H1 (cell line): ENCODE measurements around the gene SPTB. TPM values are rescaled to one million over a fixed set of nuclear protein-coding genes. Genes with fewer than 3 reads are reported as not detected.

Experiments
- CTCF ChIA-PET: fragments of 300-600 bp; sonication (Branson Sonifier 250); formaldehyde crosslinking; loops from one replicate; lab custom pipeline; 2021; ENCODE audit not compliant: partially characterized antibody; lab: Charles Lee
- POLR2A ChIA-PET: fragments of 300-600 bp; sonication (Branson Sonifier 250); formaldehyde crosslinking; loops from one replicate; lab custom pipeline; 2021; ENCODE audit warnings: inconsistent platforms; ENCODE audit not compliant: partially characterized antibody; lab: Charles Lee
- DNase-seq, 2 experiments: peaks; one replicate each; pipeline versions ENCODE4 v3.0.0 to v3.0.0-alpha.2; 2010 to 2022; ENCODE audit warnings: low spot score in 2 of 2, low read depth in 1 of 2, mixed read lengths in 1 of 2
- FAIRE-seq: peaks from 2 replicates; lab custom pipeline; 2011; peaks lifted over from hg19 to GRCh38; lab: Jason Lieb, UNC
- H2AFZ ChIP-seq: 2 replicates; pipeline ENCODE4 v1.8.1; 2012; ENCODE audit warnings: low read length, inconsistent platforms
- H2AK5ac ChIP-seq: 2 replicates; pipeline ENCODE4 v1.6.1; 2013; ENCODE audit warnings: low read depth, low read length
- H2BK120ac ChIP-seq: replicated peaks from 2 replicates; pipeline ENCODE3; 2013; ENCODE audit warnings: low read depth, low read length, inconsistent platforms
- H2BK12ac ChIP-seq: 2 replicates; pipeline ENCODE4 v1.6.1; 2013; ENCODE audit warnings: low read depth, low read length
- H2BK15ac ChIP-seq: 2 replicates; pipeline ENCODE4 v1.6.1; 2013; ENCODE audit warnings: low read length
- H2BK20ac ChIP-seq: 2 replicates; pipeline ENCODE4 v1.6.1; 2013; ENCODE audit warnings: low read length
- H2BK5ac ChIP-seq: 2 replicates; pipeline ENCODE4 v1.6.1; 2013; ENCODE audit warnings: low read depth, low read length
- H3K14ac ChIP-seq: 2 replicates; pipeline ENCODE4 v1.6.1; 2013; ENCODE audit warnings: inconsistent platforms; ENCODE audit not compliant: insufficient read length
- H3K18ac ChIP-seq: 2 replicates; pipeline ENCODE4 v1.6.1; 2013; ENCODE audit warnings: low read length; ENCODE audit errors: extremely low read depth
- H3K23ac ChIP-seq: 2 replicates; pipeline ENCODE4 v1.6.1; 2013; ENCODE audit warnings: inconsistent platforms; ENCODE audit not compliant: insufficient read length
- H3K23me2 ChIP-seq: 2 replicates; pipeline ENCODE4 v1.6.1; 2013; ENCODE audit warnings: low read depth, low read length
- H3K27ac ChIP-seq: 2 replicates; pipeline ENCODE4 v1.6.1; 2011; ENCODE audit warnings: low read depth, low read length, inconsistent platforms
- H3K27me3 ChIP-seq, 4 experiments: replicated peaks in 1 of 4; 1 replicate in 1 of 4; 2 replicates in 3 of 4; pipeline versions ENCODE4 v1.6.1 to v1.8.1; 2011 to 2013; ENCODE audit warnings: low read length in 3 of 4, mild to moderate bottlenecking in 3 of 4, inconsistent platforms in 2 of 4, mixed read lengths in 2 of 4, moderate library complexity in 1 of 4; ENCODE audit not compliant: control insufficient read depth in 3 of 4, insufficient read depth in 3 of 4; ENCODE audit errors: extremely low read depth in 1 of 4
- H3K36me3 ChIP-seq, 4 experiments: 2 replicates each; pipeline versions ENCODE4 v1.6.1 to v1.8.1; 2011 to 2013; ENCODE audit warnings: mild to moderate bottlenecking in 4 of 4, low read length in 3 of 4, moderate library complexity in 2 of 4, control low read depth in 1 of 4, inconsistent platforms in 1 of 4; ENCODE audit not compliant: insufficient read depth in 4 of 4, control insufficient read depth in 2 of 4
- H3K4ac ChIP-seq: replicated peaks from 2 replicates; pipeline ENCODE3; 2013; ENCODE audit warnings: low read length, low read depth, mixed read lengths, inconsistent platforms; ENCODE audit not compliant: insufficient read length
- H3K4me1 ChIP-seq, 4 experiments: replicated peaks in 1 of 4; 1 replicate in 1 of 4; 2 replicates in 3 of 4; pipeline versions ENCODE4 v1.6.1 to v1.8.1; 2011 to 2013; ENCODE audit warnings: low read length in 3 of 4, inconsistent platforms in 2 of 4, mixed read lengths in 1 of 4; ENCODE audit not compliant: insufficient read depth in 4 of 4, control insufficient read depth in 3 of 4
- H3K4me2 ChIP-seq, 2 experiments: 2 replicates each; pipeline versions ENCODE4 v1.6.1 to v1.8.1; 2011 to 2013; ENCODE audit warnings: low read depth in 2 of 2, low read length in 2 of 2, control low read depth in 1 of 2, inconsistent platforms in 1 of 2, mild to moderate bottlenecking in 1 of 2; ENCODE audit not compliant: insufficient read depth in 1 of 2
- H3K4me3 ChIP-seq, 4 experiments: fragments of 200-600, 300-600 bp in 1 of 4; sonication (generic), shearing (Covaris generic), sonication (Bioruptor Twin) in 1 of 4; 2 replicates each; pipeline versions ENCODE4 v1.5.1 to v1.8.1; 2011 to 2016; ENCODE audit warnings: low read length in 4 of 4, low read depth in 3 of 4, control low read depth in 2 of 4, inconsistent platforms in 2 of 4, mild to moderate bottlenecking in 2 of 4, mixed read lengths in 1 of 4, moderate library complexity in 1 of 4; ENCODE audit not compliant: insufficient read depth in 2 of 4; ENCODE audit errors: extremely low read depth in 1 of 4
- H3K56ac ChIP-seq: replicated peaks from 2 replicates; pipeline ENCODE3; 2013; ENCODE audit warnings: low read depth, mild to moderate bottlenecking, mixed read lengths, low read length, inconsistent platforms; ENCODE audit not compliant: insufficient read length
- H3K79me1 ChIP-seq: 2 replicates; pipeline ENCODE4 v1.6.1; 2013; ENCODE audit warnings: low read depth, low read length, control low read depth
- H3K79me2 ChIP-seq, 2 experiments: 2 replicates each; pipeline versions ENCODE4 v1.6.1 to v1.8.1; 2012 to 2013; ENCODE audit warnings: low read length in 2 of 2, mild to moderate bottlenecking in 2 of 2, inconsistent platforms in 1 of 2; ENCODE audit not compliant: insufficient read depth in 2 of 2, control insufficient read depth in 1 of 2
- H3K9ac ChIP-seq, 4 experiments: replicated peaks in 1 of 4; 1 replicate in 1 of 4; 2 replicates in 3 of 4; pipeline versions ENCODE4 v1.6.1 to v1.8.1; 2011 to 2013; ENCODE audit warnings: low read depth in 3 of 4, low read length in 3 of 4, control low read depth in 2 of 4, mild to moderate bottlenecking in 2 of 4, moderate library complexity in 2 of 4, inconsistent platforms in 1 of 4; ENCODE audit errors: extremely low read depth in 1 of 4
- H3K9me3 ChIP-seq, 2 experiments: 2 replicates each; pipeline versions ENCODE4 v1.6.1 to v1.8.1; 2012 to 2013; ENCODE audit warnings: mild to moderate bottlenecking in 2 of 2, moderate library complexity in 2 of 2, control low read depth in 1 of 2, inconsistent platforms in 1 of 2, low read depth in 1 of 2, low read length in 1 of 2, mixed read lengths in 1 of 2; ENCODE audit not compliant: insufficient read depth in 2 of 2
- H4K20me1 ChIP-seq, 2 experiments: replicated peaks in 1 of 2; 2 replicates each; pipeline versions ENCODE3 to v1.8.1; 2011 to 2013; ENCODE audit warnings: inconsistent platforms in 2 of 2, low read length in 2 of 2, mild to moderate bottlenecking in 1 of 2; ENCODE audit not compliant: insufficient read depth in 2 of 2, control insufficient read depth in 1 of 2
- H4K5ac ChIP-seq: 2 replicates; pipeline ENCODE4 v1.6.1; 2013; ENCODE audit warnings: low read length, low read depth, mixed read lengths, inconsistent platforms; ENCODE audit not compliant: insufficient read length
- H4K8ac ChIP-seq: 2 replicates; pipeline ENCODE4 v1.8.0; 2013; ENCODE audit warnings: mild to moderate bottlenecking, moderate library complexity, low read length, inconsistent platforms; ENCODE audit not compliant: insufficient read depth; ENCODE audit errors: extremely low read depth
- H4K91ac ChIP-seq: replicated peaks from 2 replicates; pipeline ENCODE3; 2013; ENCODE audit warnings: low read length, mixed read lengths, inconsistent platforms; ENCODE audit not compliant: insufficient read length
- ATF2 ChIP-seq: IDR thresholded peaks from 2 replicates; pipeline ENCODE4 v1.6.1; 2012; ENCODE audit warnings: low read length, inconsistent platforms
- ATF3 ChIP-seq: IDR thresholded peaks from 2 replicates; pipeline ENCODE4 v1.6.1; 2011; ENCODE audit warnings: low read depth, mild to moderate bottlenecking, low read length; ENCODE audit not compliant: insufficient read depth
- BACH1 ChIP-seq: IDR thresholded peaks from 2 replicates; pipeline ENCODE4 v1.6.1; 2012; ENCODE audit warnings: low read length, improper control_type of control experiment
- CBX8 ChIP-seq: fragments of 300-800, 300-1000 bp; sonication (generic); IDR thresholded peaks from 2 replicates; pipeline ENCODE4 v1.7.1; 2016; ENCODE audit warnings: low read depth, low read length, borderline replicate concordance
- CEBPB ChIP-seq: IDR thresholded peaks from 2 replicates; pipeline ENCODE4 v1.6.1; 2012; ENCODE audit warnings: low read depth, low read length
- EGR1 ChIP-seq: IDR thresholded peaks from 2 replicates; pipeline ENCODE4 v1.6.1; 2011; ENCODE audit warnings: low read depth, low read length, borderline replicate concordance
- FOSL1 ChIP-seq: IDR thresholded peaks from 2 replicates; pipeline ENCODE4 v1.6.1; 2011; ENCODE audit warnings: mild to moderate bottlenecking, low read depth, low read length, moderate library complexity; ENCODE audit not compliant: insufficient read depth
- MAFK ChIP-seq: IDR thresholded peaks from 2 replicates; pipeline ENCODE4 v1.6.1; 2012; ENCODE audit warnings: low read depth, mild to moderate bottlenecking, improper control_type of control experiment, low read length
- POLR2AphosphoS5 ChIP-seq: IDR thresholded peaks from 2 replicates; pipeline ENCODE4 v1.6.1; 2011; ENCODE audit warnings: low read depth, low read length
- RNF2 ChIP-seq: fragments of 200-900, 300-1000 bp; sonication (generic); IDR thresholded peaks from 2 replicates; pipeline ENCODE4 v1.7.1; 2016; ENCODE audit warnings: borderline replicate concordance, low read depth, mild to moderate bottlenecking, antibody characterized with exemption, low read length; ENCODE audit not compliant: poor library complexity, severe bottlenecking; ENCODE audit errors: missing control alignments
- SP1 ChIP-seq: IDR thresholded peaks from 2 replicates; pipeline ENCODE4 v1.6.1; 2011; ENCODE audit warnings: low read depth, low read length
- TBP ChIP-seq: IDR thresholded peaks from 2 replicates; pipeline ENCODE4 v1.6.1; 2011; ENCODE audit warnings: low read depth, low read length, improper control_type of control experiment
- WGBS, 2 experiments: shearing (Covaris generic) in 1 of 2; methylation state at CpG; one replicate each; pipeline versions ENCODE4 v1.1.6 to v1.1.7; 2013 to 2015; ENCODE audit warnings: low lambda C conversion rate in 2 of 2, mixed read lengths in 2 of 2, inconsistent platforms in 1 of 2, low coverage in 1 of 2, missing lambda C conversion rate in 1 of 2; ENCODE audit not compliant: insufficient replicate concordance in 2 of 2, insufficient coverage in 1 of 2, insufficient read length in 1 of 2; ENCODE audit errors: extremely low coverage in 1 of 2, missing lambda C conversion rate in 1 of 2; 5-methylcytosine and 5-hydroxymethylcytosine counted together
- polyA plus RNA-seq, 7 experiments: library from polyadenylated mRNA; depleted of rRNA in 3 of 7; stranded (reverse) in 5 of 7; unstranded in 2 of 7; fragments of >200 nt in 5 of 7; fragments of 200-250 nt in 2 of 7; gene quantifications; 1 replicate in 5 of 7; 2 replicates in 1 of 7; 4 replicates in 1 of 7; pipeline versions ENCODE4 v1.2.1 to v1.2.3, GENCODE V29; 2011 to 2013; ENCODE audit warnings: missing spikeins in 2 of 7, mixed read lengths in 2 of 7
- total RNA-seq: library from RNA; stranded (reverse); fragmentation: NEBNext Ultra II Directional; extraction: Animal tissue kit (Norgen Biotek cat#: 25700); gene quantifications from 2 replicates; pipeline ENCODE4 v1.2.1, GENCODE V29; 2021

Gene SPTB
- total and polyA plus RNA-seq, 2 of the 8 experiments (the other 6 are each of a cell fraction or from before 2014, with no cell fraction given) = 0.30 to 2.4 TPM

- no peak overlapping the region for H2BK120ac ChIP-seq
- H2BK12ac ChIP-seq = no peak overlapping the region
- H3K79me2 ChIP-seq = no peaks in the 10 kb centered on the region
- no peak overlapping the region for H2BK20ac ChIP-seq
- no peak overlapping the region for H3K18ac ChIP-seq
- H3K79me1 ChIP-seq = no peaks in the 10 kb centered on the region
- FAIRE-seq = no peak
- no peaks in the 10 kb centered on the region for H3K9me3 ChIP-seq
- no peaks in the 10 kb centered on the region; a peak in 1 of 7 replicates for H3K27me3 ChIP-seq
- H4K5ac ChIP-seq = no peak overlapping the region
- no peak overlapping the region for H2AK5ac ChIP-seq
- CTCF ChIA-PET = interaction anchor here (0.6 to 6.7 kb wide), 8 partner anchors 15 to 249 kb away, joined by 3 to 41 read pairs (median 4); partner anchors contain the start of gene SPTB
- no peak overlapping the region for H3K4me2 ChIP-seq
- peaks cover 2 to 16% (median 6%) of the 10 kb centered on the region in 4 experiments; a peak in 4 of 7 replicates for H3K4me1 ChIP-seq
- no peak overlapping the region for H3K27ac ChIP-seq
- H2BK15ac ChIP-seq = no peak overlapping the region
- H2AFZ ChIP-seq = no peak overlapping the region
- no peak overlapping the region for H3K9ac ChIP-seq
- no peaks in the 10 kb centered on the region for H3K36me3 ChIP-seq
- no peak overlapping the region for H2BK5ac ChIP-seq
- H3K56ac ChIP-seq = no peak overlapping the region
- TF ChIP-seq POLR2AphosphoS5 = no peak
- no peak for TF ChIP-seq EGR1
- TF ChIP-seq FOSL1 = no peak
- no peak for TF ChIP-seq ATF3
- no peak for TF ChIP-seq BACH1
- TF ChIP-seq CEBPB = no peak
- no peak for TF ChIP-seq TBP
- TF ChIP-seq RNF2 = no peak
- TF ChIP-seq ATF2 = no peak
- TF ChIP-seq SP1 = no peak
- TF ChIP-seq MAFK = no peak
- TF ChIP-seq CBX8 = no peak
- no peak overlapping the region for H4K8ac ChIP-seq
- H3K4me3 ChIP-seq = no peak overlapping the region
- no peaks in the 10 kb centered on the region for H4K20me1 ChIP-seq
- H3K23ac ChIP-seq = no peak overlapping the region
- H3K23me2 ChIP-seq = no peaks in the 10 kb centered on the region
- H3K14ac ChIP-seq = no peak overlapping the region
- no peak overlapping the region for H3K4ac ChIP-seq
- POLR2A ChIA-PET = no interaction called here
- H4K91ac ChIP-seq = no peak overlapping the region
- WGBS, 2 experiments = 96% methylated on average over 1 of the region's 1 CpG; no CpG with 5 or more reads in 1 of the 2 experiments
- DNase-seq = no peak
Observed at GRCh38 chr14:64864258-64864657, 15.4 kb downstream of the SPTB start.
